OCI-LY1 (cell line): ENCODE measurements around the gene OR2G3.

Source experiments
- CTCF ChIP-seq: fragments of 200-600 bp; sonication (generic), shearing (Covaris generic); IDR thresholded peaks from 2 replicates; pipeline ENCODE4 v1.5.1; 2017; ENCODE audit warnings: mild to moderate bottlenecking, antibody characterized with exemption, low read length, moderate library complexity, mixed read lengths
- EZH2 ChIP-seq: fragments of 200-600 bp; sonication (generic), shearing (Covaris generic); IDR thresholded peaks from 2 replicates; pipeline ENCODE4 v1.8.0; 2017; ENCODE audit warnings: borderline replicate concordance, mixed run types, mild to moderate bottlenecking, antibody characterized with exemption, low read length, moderate library complexity, mixed read lengths

- no peak for TF ChIP-seq CTCF
- TF ChIP-seq EZH2, result no peak
Measured at GRCh38 chr1:247638781-247639180, 33.4 kb downstream of the OR2G3 start.
